GM19455 (cell line): Measurements from ENCODE around the gene PRR22.
A peak's percentile ranks its signal among the peaks of the same experiment; 100 is the strongest.
"Not testable (repeated sequence)": the region's sequence is repeated elsewhere in the genome, so short reads cannot be mapped to it uniquely, and the experiment has no call there.

Experiments used
- ATAC-seq: cut with Tn5 transposase; IDR thresholded peaks from one replicate; pipeline ENCODE4 v1.9.1; 2021; ENCODE audit not compliant: unreplicated experiment

PRR22 gene

DNA sequence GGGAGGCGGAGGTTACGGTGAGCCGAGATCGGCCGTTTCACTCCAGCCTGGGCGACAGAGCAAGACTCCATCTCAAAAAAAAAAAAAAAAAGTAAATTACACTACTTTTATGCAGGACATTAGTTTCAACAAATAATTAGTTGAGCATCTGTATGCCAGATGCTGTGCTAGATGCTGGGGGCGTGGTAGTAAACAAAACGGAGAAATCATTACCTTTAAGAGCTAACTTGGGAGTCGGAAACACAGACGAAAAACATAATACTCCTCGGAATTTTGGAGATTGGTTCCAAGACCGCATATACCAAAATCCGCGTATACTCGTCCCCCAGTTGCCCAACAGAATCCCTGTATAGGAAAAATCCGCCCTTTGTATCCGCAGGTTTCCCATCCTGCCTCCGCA is 7.7 kb upstream of the PRR22 start:
- no peak for ATAC-seq

GRCh38 chr19:5790559-5791520 is 6.3 kb upstream of the PRR22 start, which contains the start of gene DUS3L:
DUS3L (minus strand) TSS chr19:5791163; CDS start chr19:5791141, 22 bp downstream.
- ATAC-seq: peak; percentile 80

DNA sequence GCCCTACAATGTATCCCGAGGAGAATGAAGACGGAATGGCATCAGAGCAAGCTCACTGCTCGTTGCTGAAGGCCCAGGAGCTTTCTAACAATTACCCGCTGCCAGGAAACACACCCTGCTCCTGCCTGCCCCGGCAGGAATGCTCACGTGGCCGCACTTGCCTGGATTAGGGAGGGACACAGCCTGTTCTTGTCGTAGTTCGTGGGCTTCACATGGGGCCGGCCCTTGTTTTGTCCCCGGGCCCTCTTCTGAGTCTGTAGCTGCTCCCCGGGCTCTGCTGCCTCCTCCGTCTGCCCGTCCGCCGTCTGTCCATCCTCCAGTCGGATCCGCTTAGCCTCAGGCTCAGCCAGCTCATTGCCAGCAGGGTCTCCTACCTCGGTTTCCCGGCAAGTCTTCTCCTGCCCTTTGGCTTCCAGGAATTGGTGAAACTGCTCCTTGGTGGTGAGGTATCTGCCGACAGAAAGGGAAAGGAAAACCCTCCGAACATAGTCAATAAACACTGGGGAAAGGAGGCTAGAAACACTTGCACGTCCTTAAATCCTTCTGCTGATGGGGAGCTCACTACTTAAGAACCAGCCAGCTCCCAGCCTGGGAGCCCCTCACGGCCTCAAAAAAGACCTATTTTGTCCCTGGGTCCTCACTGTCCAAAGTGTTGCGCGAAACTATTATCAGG is 5.5 kb upstream of the PRR22 start:
- ATAC-seq: no peak

DNA sequence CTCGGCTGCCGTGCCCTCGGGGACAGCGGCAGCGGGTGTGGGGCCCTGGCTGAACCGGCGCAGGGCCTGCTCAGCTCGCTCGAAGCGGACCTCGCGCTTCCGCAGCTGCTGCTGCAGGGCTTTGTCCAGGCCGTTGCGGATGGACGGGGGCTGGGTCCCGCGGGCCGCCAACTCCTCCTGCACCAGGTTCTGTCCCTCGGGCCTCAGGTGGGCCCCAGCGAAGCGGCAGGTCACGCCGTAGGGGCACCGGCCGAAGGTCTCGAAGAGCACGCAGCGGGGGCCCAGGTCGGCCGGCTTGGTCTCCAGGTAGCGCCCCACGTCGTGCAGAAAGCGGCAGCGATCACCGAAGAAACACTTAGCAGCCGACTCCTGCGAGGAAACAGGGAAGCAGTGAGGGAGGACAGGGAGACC is 4.8 kb upstream of the PRR22 start:
- no peak for ATAC-seq

DNA sequence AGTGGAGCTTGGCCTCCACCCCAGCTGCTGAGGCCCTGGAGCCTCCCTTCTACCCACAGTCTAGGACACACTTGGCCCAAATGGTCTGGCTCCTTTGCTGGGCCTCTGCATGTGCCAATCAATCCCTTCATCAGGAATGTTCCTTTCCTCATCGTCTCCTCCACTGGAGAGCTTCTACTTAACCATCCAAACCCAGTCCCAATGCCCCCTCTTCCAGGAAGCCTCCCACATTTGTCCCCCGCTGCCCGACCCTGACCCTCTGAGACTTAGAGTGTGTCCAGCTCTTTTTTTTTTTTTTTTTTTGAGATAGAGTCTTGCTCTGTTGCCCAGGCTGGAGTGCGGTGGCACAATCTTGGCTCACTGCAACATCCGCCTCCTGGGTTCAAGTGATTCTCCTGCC is 3.9 kb upstream of the PRR22 start:
- no peak for ATAC-seq

- no peak for ATAC-seq
Measured at GRCh38 chr19:5787409-5788182, 3.0 kb upstream of the PRR22 start.

- no peak for ATAC-seq
Measured at GRCh38 chr19:5786593-5787408, 2.3 kb upstream of the PRR22 start.

GRCh38 chr19:5785423-5785822 is 877 bp upstream of the PRR22 start:
- ATAC-seq: no peak

GRCh38 chr19:5782945-5783919 is 1.3 kb downstream of the PRR22 start:
- no peak for ATAC-seq

DNA sequence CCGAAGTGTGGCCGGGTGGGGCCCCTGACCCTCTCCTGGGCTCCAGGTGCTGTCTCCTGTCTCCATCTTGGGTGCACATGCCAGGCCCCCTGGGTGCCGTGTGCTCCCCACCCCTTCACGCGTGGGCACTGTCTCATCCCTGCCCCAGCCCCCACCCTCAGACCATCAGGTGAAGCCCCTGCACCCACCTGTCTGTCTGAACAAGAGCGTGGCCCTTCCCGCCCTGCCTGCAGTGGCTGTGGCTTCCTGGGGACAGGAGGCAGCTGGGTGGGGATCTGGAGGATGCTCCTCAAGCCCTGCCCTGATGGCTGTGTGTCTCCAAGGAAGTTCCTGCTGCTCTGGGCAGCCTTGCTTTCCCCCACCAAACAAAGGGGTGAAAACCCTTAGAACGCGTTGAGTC is 2.2 kb downstream of the PRR22 start:
- no peak for ATAC-seq

- not testable (repeated sequence) for ATAC-seq
Measured at GRCh38 chr19:5780916-5781315, 3.6 kb downstream of the PRR22 start.

GRCh38 chr19:5778402-5778801 is 6.1 kb downstream of the PRR22 start:
- ATAC-seq: no peak

- ATAC-seq: no peak
Measured at GRCh38 chr19:5775668-5776309, 8.8 kb downstream of the PRR22 start.

DNA sequence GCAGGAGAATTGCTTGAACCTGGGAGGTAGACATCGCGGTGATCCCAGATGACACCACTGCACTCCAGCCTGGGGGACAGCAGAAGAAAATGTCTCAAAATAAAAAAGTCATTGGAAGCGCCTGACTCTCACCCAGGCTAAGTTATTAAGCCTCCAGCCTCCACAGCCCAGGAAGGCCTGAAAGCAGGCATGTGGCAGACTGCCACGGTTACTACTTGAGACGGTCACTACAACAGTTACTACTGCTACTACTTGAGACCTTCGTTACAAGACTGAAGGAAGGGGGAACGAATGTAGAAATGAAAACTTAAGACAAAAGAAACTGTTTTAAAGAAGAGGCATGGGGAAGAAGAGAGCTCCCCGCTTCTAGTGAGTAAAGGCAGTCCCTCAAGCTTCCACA is 9.6 kb downstream of the PRR22 start:
- ATAC-seq: no peak

DNA sequence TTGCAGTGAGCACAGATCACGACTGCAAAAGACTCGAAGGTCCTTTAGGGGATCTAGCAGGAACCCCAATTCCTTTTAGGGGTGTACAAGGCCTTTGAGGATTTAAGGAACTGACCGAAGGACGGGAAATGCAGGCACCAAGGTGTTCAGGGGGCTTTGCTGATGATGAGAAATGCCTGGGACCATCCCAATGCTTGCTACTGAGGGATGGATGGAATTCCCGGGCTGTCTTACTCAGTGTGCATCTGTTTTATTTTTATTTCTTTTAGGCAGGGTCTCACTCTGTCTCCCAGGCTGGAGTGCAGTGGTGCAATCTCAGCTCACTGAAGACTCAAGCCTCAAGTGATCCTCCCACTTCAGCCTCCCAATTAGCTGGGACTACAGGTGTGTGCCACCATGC is 11.3 kb downstream of the PRR22 start:
- ATAC-seq: no peak

GRCh38 chr19:5772416-5772815 is 12.1 kb downstream of the PRR22 start:
- ATAC-seq: no peak

DNA sequence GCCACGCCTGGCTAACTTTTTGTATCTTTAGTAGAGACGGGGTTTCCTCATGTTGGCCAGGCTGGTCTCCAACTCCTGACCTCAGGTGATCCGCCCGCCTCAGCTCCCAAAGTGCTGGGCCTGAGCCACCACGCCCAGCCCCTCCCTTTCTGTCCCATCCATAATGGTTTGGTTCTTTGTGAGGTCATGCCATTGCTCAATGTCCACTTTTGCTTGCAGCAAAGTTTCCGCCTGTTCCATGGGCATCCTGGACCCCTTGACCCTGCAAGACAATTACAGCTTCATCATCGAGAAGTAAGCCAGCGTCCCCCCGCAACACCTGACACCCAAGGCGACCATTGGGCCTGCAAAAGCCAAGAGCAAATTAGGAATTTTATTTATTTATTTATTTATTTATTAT is 16.6 kb downstream of the PRR22 start:
- no peak for ATAC-seq

DNA sequence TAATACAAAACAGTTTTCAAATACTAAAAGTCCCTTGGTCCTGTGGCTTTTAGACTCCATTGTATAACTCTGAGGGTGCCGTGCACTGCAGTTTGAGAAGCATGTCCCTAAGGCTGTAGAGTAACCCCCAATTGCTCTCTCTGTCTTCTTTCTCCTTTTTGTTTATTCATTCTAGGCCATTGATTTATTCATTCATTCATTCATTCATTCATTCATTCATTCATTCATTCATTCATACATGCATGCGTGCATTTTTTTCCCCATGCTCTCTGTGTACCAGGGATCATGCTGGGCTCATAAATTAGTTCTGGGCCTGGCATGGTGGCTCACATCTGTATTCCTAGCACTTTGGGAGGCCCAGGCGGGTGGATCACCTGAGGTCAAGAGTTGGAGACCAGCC is 19.3 kb downstream of the PRR22 start:
- ATAC-seq: no peak
